ENCODE results near the gene RASAL2.

Gene RASAL2

DNA sequence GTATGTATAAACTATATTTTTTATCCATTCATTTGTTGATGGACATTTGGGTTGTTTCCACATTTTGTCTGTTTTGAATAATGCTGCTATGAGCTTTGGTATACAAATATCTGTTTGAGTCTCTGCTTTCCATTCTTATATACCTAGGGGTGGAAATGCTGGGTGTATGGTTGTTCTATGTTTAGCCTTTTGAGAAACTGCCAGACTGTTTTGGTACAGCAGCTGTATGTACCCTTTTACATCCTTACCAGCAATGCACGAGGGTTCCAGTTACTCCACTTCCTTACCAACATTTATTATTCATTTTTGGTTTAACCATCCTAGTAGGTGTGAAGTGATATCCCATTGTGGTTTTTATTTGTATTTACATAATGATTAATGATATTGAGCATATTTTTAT is 13.9 kb downstream of the RASAL2 start:
- DNase-seq (ENCODE audit: low spot score) (no peak), ATAC-seq (ENCODE audit: low read depth) (no peak)
- Histone ChIP-seq H3K27me3 (ENCODE audit: insufficient read depth, poor library complexity, severe bottlenecking) (no peaks in the 10 kb centered on the region), H3K4me1 (ENCODE audit: insufficient read depth, poor library complexity, severe bottlenecking) (peaks cover 43% of the 10 kb centered on the region), H3K27ac (ENCODE audit: poor library complexity, severe bottlenecking) (peak overlapping the region; percentile 69), H3K9me3 (ENCODE audit: severe bottlenecking) (no peaks in the 10 kb centered on the region), H3K4me3 (ENCODE audit: severe bottlenecking) (no peak overlapping the region), H3K36me3 (ENCODE audit: low read depth) (no peaks in the 10 kb centered on the region; the same call in none of the 2 replicates)
- TF ChIP-seq, protein P1, sequence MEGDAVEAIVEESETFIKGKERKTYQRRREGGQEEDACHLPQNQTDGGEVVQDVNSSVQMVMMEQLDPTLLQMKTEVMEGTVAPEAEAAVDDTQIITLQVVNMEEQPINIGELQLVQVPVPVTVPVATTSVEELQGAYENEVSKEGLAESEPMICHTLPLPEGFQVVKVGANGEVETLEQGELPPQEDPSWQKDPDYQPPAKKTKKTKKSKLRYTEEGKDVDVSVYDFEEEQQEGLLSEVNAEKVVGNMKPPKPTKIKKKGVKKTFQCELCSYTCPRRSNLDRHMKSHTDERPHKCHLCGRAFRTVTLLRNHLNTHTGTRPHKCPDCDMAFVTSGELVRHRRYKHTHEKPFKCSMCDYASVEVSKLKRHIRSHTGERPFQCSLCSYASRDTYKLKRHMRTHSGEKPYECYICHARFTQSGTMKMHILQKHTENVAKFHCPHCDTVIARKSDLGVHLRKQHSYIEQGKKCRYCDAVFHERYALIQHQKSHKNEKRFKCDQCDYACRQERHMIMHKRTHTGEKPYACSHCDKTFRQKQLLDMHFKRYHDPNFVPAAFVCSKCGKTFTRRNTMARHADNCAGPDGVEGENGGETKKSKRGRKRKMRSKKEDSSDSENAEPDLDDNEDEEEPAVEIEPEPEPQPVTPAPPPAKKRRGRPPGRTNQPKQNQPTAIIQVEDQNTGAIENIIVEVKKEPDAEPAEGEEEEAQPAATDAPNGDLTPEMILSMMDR (IDR thresholded peaks at IDR 0.05; ENCODE audit: poor library complexity, severe bottlenecking): no peak

DNA sequence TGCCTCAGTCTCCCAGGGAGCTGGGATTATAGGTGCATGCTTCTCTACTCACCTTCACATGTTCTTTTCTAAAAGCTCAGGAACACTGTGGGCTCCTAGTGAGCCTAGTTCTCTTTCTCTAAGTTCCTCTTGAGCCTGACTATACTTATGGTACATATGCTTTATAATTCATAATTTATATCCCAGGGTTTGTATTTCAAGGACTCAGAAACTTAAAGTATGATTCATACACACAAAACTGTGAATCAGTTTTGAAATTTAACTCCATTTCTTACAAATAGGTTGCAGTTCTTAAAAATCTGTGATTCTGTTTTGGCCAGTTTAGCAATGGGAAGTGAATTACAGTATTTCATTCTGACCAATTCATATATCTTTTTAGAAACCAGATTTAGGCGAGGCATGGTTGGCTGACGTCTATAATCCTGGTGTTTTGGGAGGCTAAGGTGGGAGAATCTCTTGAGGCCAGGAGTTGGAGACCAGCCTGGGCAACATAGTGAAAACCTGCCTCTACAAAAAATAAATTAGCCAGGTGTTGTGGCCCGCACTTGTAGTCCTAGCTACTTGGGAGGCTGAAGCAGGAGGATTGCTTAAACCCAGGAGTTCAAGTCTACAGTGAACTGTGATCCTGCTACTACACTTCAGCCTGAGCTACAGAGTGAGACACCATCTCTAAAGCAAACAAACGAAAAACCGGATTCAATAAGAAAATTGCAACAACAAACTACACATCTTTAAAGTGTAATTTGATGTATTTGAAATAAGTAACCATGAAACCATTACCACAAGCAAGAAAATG is 15.6 kb downstream of the RASAL2 start:
- Histone ChIP-seq H3K36me3 (ENCODE audit: low read depth) (no peaks in the 10 kb centered on the region; the same call in 1 of the 2 replicates), H3K27ac (ENCODE audit: poor library complexity, severe bottlenecking) (peak overlapping the region; percentile 69), H3K4me1 (ENCODE audit: insufficient read depth, poor library complexity, severe bottlenecking) (peaks cover 36% of the 10 kb centered on the region), H3K4me3 (ENCODE audit: severe bottlenecking) (no peak overlapping the region), H3K27me3 (ENCODE audit: insufficient read depth, poor library complexity, severe bottlenecking) (no peaks in the 10 kb centered on the region), H3K9me3 (ENCODE audit: severe bottlenecking) (no peaks in the 10 kb centered on the region)
- ATAC-seq (ENCODE audit: low read depth): peak; percentile 79
- no peak for DNase-seq (ENCODE audit: low spot score)
- TF ChIP-seq, protein P1 (IDR thresholded peaks at IDR 0.05; ENCODE audit: poor library complexity, severe bottlenecking): no peak

DNA sequence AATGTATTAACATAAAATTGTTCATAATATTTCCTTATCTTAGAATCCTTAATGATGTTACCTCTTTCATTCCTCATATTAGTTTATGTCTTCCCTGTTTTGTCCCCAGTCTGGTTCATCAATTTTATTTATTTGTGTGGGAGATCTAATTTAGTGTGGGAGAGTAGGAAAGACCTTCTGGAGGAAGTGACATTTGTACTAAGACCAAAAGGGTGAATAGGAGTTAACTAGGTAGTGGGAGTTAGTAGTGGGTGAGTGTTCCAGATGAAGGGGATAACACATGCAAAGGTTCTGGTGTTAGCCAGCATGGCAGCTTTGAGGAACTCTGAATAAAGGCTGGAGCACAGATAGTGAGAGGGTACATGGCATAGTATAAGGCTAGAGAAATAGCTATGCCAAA is 21.4 kb downstream of the RASAL2 start:
- ATAC-seq (ENCODE audit: low read depth) (no peak), DNase-seq (ENCODE audit: low spot score) (no peak)
- no peaks in the 10 kb centered on the region for H3K27me3 ChIP-seq (ENCODE audit: insufficient read depth, poor library complexity, severe bottlenecking)
- H3K27ac ChIP-seq (ENCODE audit: poor library complexity, severe bottlenecking): no peak overlapping the region
- no peaks in the 10 kb centered on the region for H3K36me3 ChIP-seq (ENCODE audit: low read depth)
- H3K4me3 ChIP-seq (ENCODE audit: severe bottlenecking): no peak overlapping the region
- no peaks in the 10 kb centered on the region for H3K4me1 ChIP-seq (ENCODE audit: insufficient read depth, poor library complexity, severe bottlenecking)
- TF ChIP-seq, protein P1 (IDR thresholded peaks at IDR 0.05; ENCODE audit: poor library complexity, severe bottlenecking): no peak
- H3K9me3 ChIP-seq (ENCODE audit: severe bottlenecking): no peaks in the 10 kb centered on the region

DNA sequence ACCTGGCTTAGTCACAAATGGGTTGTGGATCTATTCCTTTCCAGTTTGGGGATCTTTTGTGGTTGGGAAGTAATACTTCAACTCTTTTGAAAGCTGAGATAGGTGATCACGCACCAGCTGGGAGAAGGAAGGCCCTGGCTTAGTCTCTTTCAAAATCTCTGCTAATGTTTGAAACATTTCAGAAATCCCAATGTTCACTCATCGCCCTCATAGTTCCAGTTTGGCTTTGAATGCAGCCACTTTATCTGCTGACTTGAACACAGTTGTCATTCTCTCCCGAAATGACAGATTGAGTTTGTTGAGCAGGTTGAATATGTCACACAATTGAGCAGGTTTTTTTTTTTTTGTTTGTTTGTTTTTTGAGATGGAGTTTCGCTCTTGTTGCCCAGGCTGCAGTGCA is 24.6 kb downstream of the RASAL2 start:
- H3K27me3 ChIP-seq (ENCODE audit: insufficient read depth, poor library complexity, severe bottlenecking): no peaks in the 10 kb centered on the region
- no peak for ATAC-seq (ENCODE audit: low read depth)
- H3K9me3 ChIP-seq (ENCODE audit: severe bottlenecking): no peaks in the 10 kb centered on the region

More for the DNA sequence above, 24.6 kb downstream of the RASAL2 start:
- Histone ChIP-seq H3K27ac (ENCODE audit: poor library complexity, severe bottlenecking) (no peak overlapping the region), H3K36me3 (ENCODE audit: low read depth) (no peaks in the 10 kb centered on the region), H3K4me1 (ENCODE audit: insufficient read depth, poor library complexity, severe bottlenecking) (peaks cover 18% of the 10 kb centered on the region), H3K4me3 (ENCODE audit: severe bottlenecking) (no peak overlapping the region)
- TF ChIP-seq, protein P1 (IDR thresholded peaks at IDR 0.05; ENCODE audit: poor library complexity, severe bottlenecking): no peak
- DNase-seq (ENCODE audit: low spot score): no peak
